ENCODE results near the gene BACH1. TPM values are rescaled to one million over a fixed set of nuclear protein-coding genes. Genes with fewer than 3 reads are reported as not detected.

The BACH1 gene
- total and polyA plus RNA-seq, 2 donors (not counting 3 experiments of a cell fraction or from before 2014, with no cell fraction given) = 7.2 to 28.8 TPM

DNA sequence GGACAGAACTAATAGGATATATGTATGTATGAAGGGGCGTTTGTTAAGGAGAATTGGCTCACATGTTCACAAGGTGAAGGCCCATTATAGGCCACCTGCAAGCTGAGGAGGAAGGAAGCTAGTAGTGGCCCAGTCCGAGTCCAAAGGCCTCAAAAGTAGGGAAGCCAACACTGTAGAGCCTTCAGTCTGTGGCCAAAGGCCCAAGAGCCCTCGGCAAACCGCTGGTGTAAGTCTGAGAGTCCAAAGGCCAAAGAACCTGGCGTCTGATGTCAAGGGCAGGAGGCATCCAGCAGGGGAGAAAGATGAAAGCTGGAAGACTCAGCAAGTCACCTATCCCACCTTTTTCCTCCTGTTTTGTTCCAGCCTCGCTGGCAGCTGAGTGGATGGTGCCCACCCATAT, 24.5 kb downstream of the BACH1 start:
- Histone ChIP-seq H3K79me2 (ENCODE audit: control insufficient read depth, insufficient read depth, low read length) (peaks cover 57% of the 10 kb centered on the region), H3K4me1 (ENCODE audit: control insufficient read depth, extremely low read depth, insufficient read depth, low read length) (no peaks in the 10 kb centered on the region), H3K36me3 (ENCODE audit: control insufficient read depth in 2 of 2, extremely low read depth in 1 of 2, insufficient read depth in 2 of 2, low read length in 2 of 2) (peaks cover 11 to 13% of the 10 kb centered on the region in 2 experiments), H3K4me2 (ENCODE audit: insufficient read depth, low read length) (no peak overlapping the region), H3K9me3 (replicated peaks; ENCODE audit: control insufficient read depth, insufficient read depth, low read length) (no peaks in the 10 kb centered on the region), H3K4me3 (replicated peaks in 1 of 3; ENCODE audit: insufficient read depth in 1 of 3, low read depth in 1 of 3, low read length in 3 of 3) (no peak overlapping the region), H3K9ac (replicated peaks; ENCODE audit: extremely low read depth, insufficient read depth, low read length) (no peak overlapping the region), H4K20me1 (replicated peaks; ENCODE audit: control insufficient read depth, extremely low read depth, insufficient read depth, low read length) (peaks cover 10% of the 10 kb centered on the region), H3K27ac (ENCODE audit: insufficient read depth, low read depth, low read length) (no peak overlapping the region), H3K9me1 (replicated peaks; ENCODE audit: control insufficient read depth, extremely low read depth, insufficient read depth, low read length) (no peaks in the 10 kb centered on the region), H2AFZ (ENCODE audit: low read depth, low read length) (no peak overlapping the region), H3K27me3 (ENCODE audit: control insufficient read depth in 2 of 2, insufficient read depth in 2 of 2, low read length in 2 of 2) (no peaks in the 10 kb centered on the region)
- no peak for DNase-seq (ENCODE audit: low read depth, low spot score)
- ChIA-PET POLR2A (no interaction called here), CTCF (interaction anchor here (1.7 kb wide), 1 partner anchor 9 kb away, joined by 5 read pairs; no protein-coding TSS in a partner anchor)
- FAIRE-seq = no peak
- no TSS peak for BruUV-seq (replicated peaks)
- intact Hi-C loops (cut with micrococcal nuclease) (no loop called here), dilution Hi-C loops (cut with MboI; ENCODE audit: extremely low pct_ligation_motif_present, low sequenced_read_pairs) (no loop called here)
- no peak for TF ChIP-seq POLR2A (IDR thresholded peaks at IDR 0.05; ENCODE audit: low read depth, low read length)
- no peak for TF ChIP-seq MYC (IDR thresholded peaks at IDR 0.05; ENCODE audit: low read depth, low read length)
- TF ChIP-seq EZH2 (IDR thresholded peaks at IDR 0.05; ENCODE audit: borderline replicate concordance, low read depth, low read length, severe bottlenecking) = no peak
- TF ChIP-seq, protein P1, sequence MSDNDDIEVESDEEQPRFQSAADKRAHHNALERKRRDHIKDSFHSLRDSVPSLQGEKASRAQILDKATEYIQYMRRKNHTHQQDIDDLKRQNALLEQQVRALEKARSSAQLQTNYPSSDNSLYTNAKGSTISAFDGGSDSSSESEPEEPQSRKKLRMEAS (IDR thresholded peaks at IDR 0.05; ENCODE audit: insufficient read depth, insufficient read length) = no peak
- TF ChIP-seq, protein P2, sequence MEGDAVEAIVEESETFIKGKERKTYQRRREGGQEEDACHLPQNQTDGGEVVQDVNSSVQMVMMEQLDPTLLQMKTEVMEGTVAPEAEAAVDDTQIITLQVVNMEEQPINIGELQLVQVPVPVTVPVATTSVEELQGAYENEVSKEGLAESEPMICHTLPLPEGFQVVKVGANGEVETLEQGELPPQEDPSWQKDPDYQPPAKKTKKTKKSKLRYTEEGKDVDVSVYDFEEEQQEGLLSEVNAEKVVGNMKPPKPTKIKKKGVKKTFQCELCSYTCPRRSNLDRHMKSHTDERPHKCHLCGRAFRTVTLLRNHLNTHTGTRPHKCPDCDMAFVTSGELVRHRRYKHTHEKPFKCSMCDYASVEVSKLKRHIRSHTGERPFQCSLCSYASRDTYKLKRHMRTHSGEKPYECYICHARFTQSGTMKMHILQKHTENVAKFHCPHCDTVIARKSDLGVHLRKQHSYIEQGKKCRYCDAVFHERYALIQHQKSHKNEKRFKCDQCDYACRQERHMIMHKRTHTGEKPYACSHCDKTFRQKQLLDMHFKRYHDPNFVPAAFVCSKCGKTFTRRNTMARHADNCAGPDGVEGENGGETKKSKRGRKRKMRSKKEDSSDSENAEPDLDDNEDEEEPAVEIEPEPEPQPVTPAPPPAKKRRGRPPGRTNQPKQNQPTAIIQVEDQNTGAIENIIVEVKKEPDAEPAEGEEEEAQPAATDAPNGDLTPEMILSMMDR (IDR thresholded peaks at IDR 0.05; ENCODE audit: extremely low read depth in 1 of 2, insufficient read depth in 1 of 2, low read depth in 1 of 2, low read length in 2 of 2) = no peak
- no peak for TF ChIP-seq JUN (IDR thresholded peaks at IDR 0.05; ENCODE audit: borderline replicate concordance, insufficient read depth, insufficient read length, low read depth)
- TF ChIP-seq POLR2AphosphoS5 (IDR thresholded peaks at IDR 0.05; ENCODE audit: insufficient read depth, low read depth, low read length) = no peak
- TF ChIP-seq GATA2 (IDR thresholded peaks at IDR 0.05; ENCODE audit: insufficient read depth, insufficient read length, low read depth, low read length) = no peak
- TF ChIP-seq FOS (IDR thresholded peaks at IDR 0.05; ENCODE audit: borderline replicate concordance, insufficient read depth, low read length) = no peak

Measured in endothelial cell of umbilical vein (primary cell).